Fibroblast of lung (primary cell): Measurements from ENCODE around the gene PRSS33. TPM values are rescaled to one million over a fixed set of nuclear protein-coding genes. Genes with fewer than 3 reads are reported as not detected.

Source experiments
- DNase-seq, 2 donors: peaks; one replicate each; pipeline versions ENCODE4 v3.0.0 to v3.0.0-alpha.2; 2010; ENCODE audit warnings: low read depth in 2 of 2
- H2AFZ ChIP-seq: 2 replicates; pipeline ENCODE4 v1.5.1; 2012; ENCODE audit warnings: low read length, control low read depth, inconsistent platforms
- H3K27ac ChIP-seq: 2 replicates; pipeline ENCODE4 v1.5.1; 2011; ENCODE audit warnings: low read length, control low read depth; ENCODE audit not compliant: insufficient read depth
- H3K27me3 ChIP-seq: 2 replicates; pipeline ENCODE4 v1.5.1; 2011; ENCODE audit warnings: mild to moderate bottlenecking, low read length; ENCODE audit not compliant: control insufficient read depth, insufficient read depth
- H3K36me3 ChIP-seq: 2 replicates; pipeline ENCODE4 v1.5.1; 2011; ENCODE audit warnings: low read length; ENCODE audit not compliant: control insufficient read depth, insufficient read depth
- H3K4me1 ChIP-seq: 2 replicates; pipeline ENCODE4 v1.5.1; 2011; ENCODE audit warnings: low read length; ENCODE audit not compliant: control insufficient read depth, insufficient read depth; ENCODE audit errors: extremely low read depth
- H3K4me2 ChIP-seq: 2 replicates; pipeline ENCODE4 v1.5.1; 2011; ENCODE audit warnings: low read length, control low read depth; ENCODE audit not compliant: insufficient read depth; ENCODE audit errors: extremely low read depth
- H3K4me3 ChIP-seq, 4 experiments: fragments of 200-600 bp in 1 of 4; sonication (generic) in 1 of 4; replicated peaks in 1 of 4; 2 replicates each; pipeline ENCODE4 v1.5.1; 2011 to 2016; ENCODE audit warnings: low read length in 4 of 4, low read depth in 3 of 4, mild to moderate bottlenecking in 3 of 4, control low read depth in 2 of 4, inconsistent platforms in 1 of 4, mixed read lengths in 1 of 4; ENCODE audit not compliant: insufficient read depth in 1 of 4; ENCODE audit errors: control extremely low read depth in 1 of 4
- H3K79me2 ChIP-seq: 2 replicates; pipeline ENCODE4 v1.5.1; 2012; ENCODE audit warnings: mild to moderate bottlenecking, low read length, inconsistent platforms; ENCODE audit not compliant: control insufficient read depth, insufficient read depth
- H3K9ac ChIP-seq: 2 replicates; pipeline ENCODE4 v1.5.1; 2011; ENCODE audit warnings: mild to moderate bottlenecking, low read length, control low read depth; ENCODE audit not compliant: insufficient read depth
- H3K9me3 ChIP-seq: 2 replicates; pipeline ENCODE4 v1.5.1; 2012; ENCODE audit warnings: low read depth, low read length; ENCODE audit not compliant: control insufficient read depth, insufficient read depth
- H4K20me1 ChIP-seq: 2 replicates; pipeline ENCODE4 v1.5.1; 2011; ENCODE audit warnings: low read length; ENCODE audit not compliant: control insufficient read depth, insufficient read depth; ENCODE audit errors: extremely low read depth
- EZH2 ChIP-seq: IDR thresholded peaks from 2 replicates; pipeline ENCODE4 v1.5.1; 2012; ENCODE audit warnings: low read length, control low read depth, mild to moderate bottlenecking; ENCODE audit errors: missing control alignments
- polyA plus RNA-seq, 2 donors: library from polyadenylated mRNA; depleted of rRNA in 1 of 2; stranded (reverse) in 1 of 2; unstranded in 1 of 2; fragments of >200 nt; gene quantifications; 2 replicates each; pipeline ENCODE4 v1.2.1, GENCODE V29; 2011 to 2012; ENCODE audit warnings: missing spikeins in 1 of 2
- total RNA-seq: library from RNA; depleted of rRNA; stranded (reverse); fragments of >200 nt; gene quantifications from 2 replicates; pipeline ENCODE4 v1.2.1, GENCODE V29; 2014
- TF ChIP-seq, protein P1 (sequence below), 2 donors: IDR thresholded peaks in 1 of 2; conservative IDR thresholded peaks in 1 of 2; 1 replicate in 1 of 2; 2 replicates in 1 of 2; pipeline ENCODE4 v1.5.1; 2011 to 2012; ENCODE audit warnings: low read length in 2 of 2, control low read depth in 1 of 2, inconsistent platforms in 1 of 2, low read depth in 1 of 2, mild to moderate bottlenecking in 1 of 2

The PRSS33 gene
- total and polyA plus RNA-seq, 2 donors (not counting 1 experiment from before 2014, with no cell fraction given): not detected

DNA sequence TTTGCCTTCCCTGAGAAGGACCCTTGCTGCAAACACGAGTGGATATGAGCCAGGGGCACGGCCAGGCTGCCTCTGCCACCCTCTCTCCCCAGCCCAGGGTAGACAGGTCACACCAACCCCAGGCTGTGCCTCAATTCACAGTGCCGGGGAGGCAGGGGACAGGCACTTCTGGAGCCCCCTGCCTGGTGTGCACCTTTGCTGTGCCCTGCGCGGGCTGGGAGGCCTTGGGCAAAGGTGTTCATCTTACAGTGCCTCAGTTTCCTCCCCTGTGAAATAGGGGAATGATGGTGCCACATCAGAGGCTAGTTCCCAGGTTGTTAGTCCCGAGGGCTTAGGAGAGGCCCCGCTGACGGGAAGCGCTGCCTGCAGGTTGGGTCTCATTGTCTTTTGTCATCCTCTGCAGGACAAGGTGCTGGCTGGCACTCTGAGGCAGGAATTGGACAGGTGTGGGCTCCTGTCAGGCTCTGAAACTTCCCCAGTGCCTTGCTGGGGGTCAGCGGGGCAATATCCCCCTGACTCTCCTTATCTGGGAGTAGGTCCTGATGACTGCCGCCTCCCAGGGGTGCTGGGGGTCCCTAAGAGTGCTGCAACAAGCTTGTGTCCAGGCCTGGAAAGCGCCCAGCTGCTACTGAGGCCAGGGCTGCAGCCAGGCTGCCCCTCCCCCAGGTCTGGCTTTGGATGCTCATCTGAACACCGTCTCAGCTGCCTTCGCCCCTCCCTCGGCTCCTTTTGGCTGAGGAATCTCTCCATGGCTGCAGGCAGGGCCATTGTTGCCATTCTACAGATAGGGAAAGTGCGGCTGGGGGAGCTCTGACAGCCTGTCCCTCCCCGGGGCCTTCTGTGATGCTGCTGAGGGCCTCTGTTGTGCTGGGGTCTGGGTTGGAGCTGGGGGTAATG is 32.8 kb upstream of the PRSS33 start:
- TF ChIP-seq, protein P1, sequence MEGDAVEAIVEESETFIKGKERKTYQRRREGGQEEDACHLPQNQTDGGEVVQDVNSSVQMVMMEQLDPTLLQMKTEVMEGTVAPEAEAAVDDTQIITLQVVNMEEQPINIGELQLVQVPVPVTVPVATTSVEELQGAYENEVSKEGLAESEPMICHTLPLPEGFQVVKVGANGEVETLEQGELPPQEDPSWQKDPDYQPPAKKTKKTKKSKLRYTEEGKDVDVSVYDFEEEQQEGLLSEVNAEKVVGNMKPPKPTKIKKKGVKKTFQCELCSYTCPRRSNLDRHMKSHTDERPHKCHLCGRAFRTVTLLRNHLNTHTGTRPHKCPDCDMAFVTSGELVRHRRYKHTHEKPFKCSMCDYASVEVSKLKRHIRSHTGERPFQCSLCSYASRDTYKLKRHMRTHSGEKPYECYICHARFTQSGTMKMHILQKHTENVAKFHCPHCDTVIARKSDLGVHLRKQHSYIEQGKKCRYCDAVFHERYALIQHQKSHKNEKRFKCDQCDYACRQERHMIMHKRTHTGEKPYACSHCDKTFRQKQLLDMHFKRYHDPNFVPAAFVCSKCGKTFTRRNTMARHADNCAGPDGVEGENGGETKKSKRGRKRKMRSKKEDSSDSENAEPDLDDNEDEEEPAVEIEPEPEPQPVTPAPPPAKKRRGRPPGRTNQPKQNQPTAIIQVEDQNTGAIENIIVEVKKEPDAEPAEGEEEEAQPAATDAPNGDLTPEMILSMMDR (conservative IDR thresholded peaks at IDR 0.05 in 1 of 2, IDR thresholded peaks at IDR 0.05 in 1 of 2; ENCODE audit: low read depth in 1 of 2, low read length in 2 of 2): no peak
- TF ChIP-seq EZH2: no peak
- no peaks in the 10 kb centered on the region for H3K4me1 ChIP-seq
- H3K9me3 ChIP-seq: no peaks in the 10 kb centered on the region
- H3K4me3 ChIP-seq: no peak overlapping the region
- H3K36me3 ChIP-seq: no peaks in the 10 kb centered on the region
- no peak overlapping the region for H3K9ac ChIP-seq
- peaks cover 20% of the 10 kb centered on the region for H3K27me3 ChIP-seq
- H3K4me2 ChIP-seq: no peak overlapping the region
- H2AFZ ChIP-seq: no peak overlapping the region
- no peak for DNase-seq
- no peaks in the 10 kb centered on the region for H3K79me2 ChIP-seq
- H4K20me1 ChIP-seq: no peaks in the 10 kb centered on the region
- H3K27ac ChIP-seq: no peak overlapping the region

DNA sequence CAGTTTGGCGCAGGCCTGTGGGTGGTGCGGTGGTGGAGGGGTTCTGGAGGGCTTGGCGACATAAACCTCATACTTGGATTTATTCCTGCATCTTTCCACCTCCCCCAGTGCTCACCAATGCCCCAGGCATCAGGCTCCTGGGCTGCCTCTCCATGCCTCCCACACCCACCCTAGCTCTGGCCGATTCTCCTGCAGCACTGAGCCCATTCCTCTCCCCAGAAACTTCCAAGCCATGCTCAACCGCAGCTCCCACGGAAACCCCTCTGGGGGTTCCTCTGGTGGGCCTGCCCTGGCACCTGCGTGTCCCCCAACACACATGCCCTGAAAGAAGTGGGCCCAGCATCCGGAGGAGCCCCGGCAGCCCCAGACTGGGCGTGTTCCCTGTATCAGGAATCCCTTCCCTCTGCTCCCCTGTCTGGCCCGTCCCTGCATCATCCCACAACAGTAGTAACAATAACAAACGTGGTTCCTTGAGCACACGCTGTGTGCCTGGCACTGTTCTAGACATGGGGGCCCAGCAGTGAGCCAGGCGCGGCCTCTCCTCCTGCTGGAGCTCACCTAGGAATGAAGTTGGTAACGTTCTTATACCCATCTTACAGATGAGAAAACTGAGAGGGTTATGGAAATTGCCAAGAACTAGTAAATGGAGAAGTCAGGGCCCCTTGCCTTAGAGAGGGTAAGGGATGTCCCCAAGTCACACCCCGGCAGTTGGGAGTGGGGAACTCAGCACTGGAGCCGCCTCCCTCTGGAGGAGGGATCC is 32.0 kb upstream of the PRSS33 start:
- DNase-seq: no peak
- H3K4me3 ChIP-seq: no peak overlapping the region
- no peak for TF ChIP-seq EZH2
- TF ChIP-seq, protein P1 (conservative IDR thresholded peaks at IDR 0.05 in 1 of 2, IDR thresholded peaks at IDR 0.05 in 1 of 2; ENCODE audit: low read depth in 1 of 2, low read length in 2 of 2): no peak
- H3K9ac ChIP-seq: no peak overlapping the region
- no peaks in the 10 kb centered on the region for H3K9me3 ChIP-seq
- H3K27ac ChIP-seq: no peak overlapping the region
- H2AFZ ChIP-seq: no peak overlapping the region
- H3K79me2 ChIP-seq: no peaks in the 10 kb centered on the region
- no peak overlapping the region for H3K4me2 ChIP-seq
- H3K27me3 ChIP-seq: peaks cover 20% of the 10 kb centered on the region
- H3K4me1 ChIP-seq: no peaks in the 10 kb centered on the region
- H4K20me1 ChIP-seq: no peaks in the 10 kb centered on the region
- H3K36me3 ChIP-seq: no peaks in the 10 kb centered on the region

DNA sequence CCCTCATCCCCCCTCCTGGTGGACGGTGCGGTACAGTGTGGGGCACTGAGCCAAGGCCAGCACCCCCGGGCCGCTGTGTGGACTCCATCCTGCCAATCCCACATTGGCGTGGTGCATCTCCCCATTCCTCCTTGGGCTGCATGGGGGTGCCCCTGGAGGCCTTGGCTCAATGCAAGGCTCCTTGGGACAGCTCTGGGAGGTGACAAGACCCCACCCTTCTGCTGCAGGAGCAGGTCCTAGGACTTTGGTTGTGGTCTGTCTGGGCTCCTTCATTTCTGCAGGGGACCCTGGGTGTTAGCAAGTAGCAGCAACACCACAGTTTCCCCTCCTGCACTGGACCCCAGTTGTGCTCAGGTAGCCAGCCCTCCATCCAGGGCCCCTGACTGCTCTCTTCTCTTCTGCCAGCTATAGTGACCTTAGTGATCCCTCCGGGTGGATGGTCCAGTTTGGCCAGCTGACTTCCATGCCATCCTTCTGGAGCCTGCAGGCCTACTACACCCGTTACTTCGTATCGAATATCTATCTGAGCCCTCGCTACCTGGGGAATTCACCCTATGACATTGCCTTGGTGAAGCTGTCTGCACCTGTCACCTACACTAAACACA is 31.0 kb upstream of the PRSS33 start:
- Histone ChIP-seq H3K4me3 (no peak overlapping the region), H3K27me3 (peaks cover 20% of the 10 kb centered on the region), H3K27ac (no peak overlapping the region), H2AFZ (no peak overlapping the region), H4K20me1 (no peaks in the 10 kb centered on the region), H3K79me2 (no peaks in the 10 kb centered on the region), H3K9ac (no peak overlapping the region), H3K4me1 (no peaks in the 10 kb centered on the region), H3K9me3 (no peaks in the 10 kb centered on the region), H3K36me3 (no peaks in the 10 kb centered on the region), H3K4me2 (no peak overlapping the region)
- no peak for DNase-seq
- no peak for TF ChIP-seq EZH2
- TF ChIP-seq, protein P1 (conservative IDR thresholded peaks at IDR 0.05 in 1 of 2, IDR thresholded peaks at IDR 0.05 in 1 of 2; ENCODE audit: low read depth in 1 of 2, low read length in 2 of 2): no peak
